A673 (cell line): ENCODE data around the gene MRNIP. TPM values are rescaled to one million over a fixed set of nuclear protein-coding genes. Genes with fewer than 3 reads are reported as not detected.

Experiments used
- BruUV-seq: library from RNA; stranded (reverse); fragments of 400-500 nt; replicated peaks from 2 replicates; lab custom pipeline; 2021; lab: Mats Ljungman, UMichigan
- CTCF ChIA-PET: fragments of 300-600 bp; sonication (Branson Sonifier 250); formaldehyde crosslinking; loops from one replicate; lab custom pipeline; 2022; ENCODE audit warnings: antibody characterized with exemption; lab: Charles Lee
- POLR2A ChIA-PET: fragments of 300-600 bp; sonication (Branson Sonifier 250); formaldehyde crosslinking; loops from one replicate; lab custom pipeline; 2022; ENCODE audit warnings: antibody characterized with exemption; ENCODE audit not compliant: low non-redundant PET; lab: Charles Lee
- DNase-seq: peaks from one replicate; pipeline ENCODE4 v3.0.0-alpha.2; 2015; ENCODE audit warnings: low spot score
- H3K27ac ChIP-seq: fragments of 200-600 bp; sonication (generic); 2 replicates; pipeline ENCODE4 v1.5.1; 2016; ENCODE audit warnings: mixed run types, low read depth, mild to moderate bottlenecking, mixed read lengths, antibody characterized with exemption, low read length; ENCODE audit not compliant: poor library complexity, severe bottlenecking
- H3K27me3 ChIP-seq: fragments of 200-600 bp; sonication (generic); replicated peaks from 2 replicates; pipeline ENCODE4 v1.6.1; 2017; ENCODE audit warnings: mixed run types, low read depth, mild to moderate bottlenecking, mixed read lengths, antibody characterized with exemption, low read length; ENCODE audit not compliant: insufficient read depth, poor library complexity
- H3K36me3 ChIP-seq: fragments of 200-600 bp; sonication (generic); 2 replicates; pipeline ENCODE4 v1.6.1; 2016; ENCODE audit warnings: mixed run types, mild to moderate bottlenecking, mixed read lengths, antibody characterized with exemption, low read length; ENCODE audit not compliant: insufficient read depth, poor library complexity, severe bottlenecking
- H3K4me1 ChIP-seq: fragments of 200-600 bp; sonication (generic); 2 replicates; pipeline ENCODE4 v1.6.1; 2017; ENCODE audit warnings: mixed run types, mild to moderate bottlenecking, mixed read lengths, antibody characterized with exemption, low read length; ENCODE audit not compliant: insufficient read depth, poor library complexity, severe bottlenecking
- H3K4me3 ChIP-seq: fragments of 200-600 bp; sonication (generic); 2 replicates; pipeline ENCODE4 v1.5.1; 2016; ENCODE audit warnings: low read depth, mixed run types, mild to moderate bottlenecking, mixed read lengths, low read length; ENCODE audit not compliant: poor library complexity, severe bottlenecking
- H3K9me3 ChIP-seq: fragments of 200-600 bp; sonication (generic); 2 replicates; pipeline ENCODE4 v1.6.1; 2016; ENCODE audit warnings: mixed run types, low read depth, mild to moderate bottlenecking, mixed read lengths, antibody characterized with exemption, low read length; ENCODE audit not compliant: poor library complexity, severe bottlenecking
- EZH2 ChIP-seq: fragments of 200-600 bp; sonication (generic); IDR thresholded peaks from 2 replicates; pipeline ENCODE4 v1.6.1; 2017; ENCODE audit warnings: borderline replicate concordance, low read depth, mild to moderate bottlenecking, mixed read lengths, antibody characterized with exemption, low read length; ENCODE audit not compliant: poor library complexity, severe bottlenecking
- intact Hi-C: fragments of 100-400 bp; cut with micrococcal nuclease; formaldehyde crosslinking; loops from one replicate; pipeline ENCODE4 v1.10.0; 2022; ENCODE audit not compliant: unreplicated experiment
- total RNA-seq: library from RNA; stranded (reverse); gene quantifications from 2 replicates; pipeline ENCODE4 v1.2.3, GENCODE V29; 2021
- TF ChIP-seq, protein P1 (sequence below): fragments of 300-800, 200-600 bp; sonication (generic); conservative IDR thresholded peaks from 2 replicates; pipeline ENCODE4 v1.5.1; 2017; ENCODE audit warnings: low read depth, mild to moderate bottlenecking, antibody characterized with exemption, low read length, moderate library complexity, mixed read lengths

Gene MRNIP
- total RNA-seq, 1 experiment from 2014 or later, result 31.3 TPM

DNA sequence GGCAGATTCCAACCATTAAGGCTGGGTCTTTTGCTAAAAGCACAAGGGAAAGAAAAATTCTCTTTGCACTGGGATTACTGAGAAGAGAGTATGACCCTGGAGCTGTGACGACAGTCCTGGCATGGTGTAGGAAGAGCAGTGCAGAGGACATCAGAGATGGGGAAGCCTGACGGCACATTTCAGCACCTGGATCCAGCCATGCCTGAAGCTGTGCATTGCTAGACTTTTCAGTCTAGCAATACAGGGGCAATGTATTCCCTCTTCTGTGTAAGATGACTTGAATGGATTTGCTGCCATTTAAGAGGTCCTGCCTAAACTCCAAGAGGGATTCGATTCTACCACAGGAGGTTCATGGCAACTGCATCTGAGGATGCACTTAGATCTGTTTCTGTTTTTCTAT, 12.3 kb upstream of the MRNIP start:
- peaks cover 11% of the 10 kb centered on the region for H3K36me3 ChIP-seq
- no peaks in the 10 kb centered on the region for H3K9me3 ChIP-seq
- H3K27me3 ChIP-seq, result no peaks in the 10 kb centered on the region
- H3K27ac ChIP-seq, result no peak overlapping the region
- no TSS peak for BruUV-seq
- CTCF ChIA-PET, result no interaction called here
- no peaks in the 10 kb centered on the region for H3K4me1 ChIP-seq
- TF ChIP-seq, protein P1, sequence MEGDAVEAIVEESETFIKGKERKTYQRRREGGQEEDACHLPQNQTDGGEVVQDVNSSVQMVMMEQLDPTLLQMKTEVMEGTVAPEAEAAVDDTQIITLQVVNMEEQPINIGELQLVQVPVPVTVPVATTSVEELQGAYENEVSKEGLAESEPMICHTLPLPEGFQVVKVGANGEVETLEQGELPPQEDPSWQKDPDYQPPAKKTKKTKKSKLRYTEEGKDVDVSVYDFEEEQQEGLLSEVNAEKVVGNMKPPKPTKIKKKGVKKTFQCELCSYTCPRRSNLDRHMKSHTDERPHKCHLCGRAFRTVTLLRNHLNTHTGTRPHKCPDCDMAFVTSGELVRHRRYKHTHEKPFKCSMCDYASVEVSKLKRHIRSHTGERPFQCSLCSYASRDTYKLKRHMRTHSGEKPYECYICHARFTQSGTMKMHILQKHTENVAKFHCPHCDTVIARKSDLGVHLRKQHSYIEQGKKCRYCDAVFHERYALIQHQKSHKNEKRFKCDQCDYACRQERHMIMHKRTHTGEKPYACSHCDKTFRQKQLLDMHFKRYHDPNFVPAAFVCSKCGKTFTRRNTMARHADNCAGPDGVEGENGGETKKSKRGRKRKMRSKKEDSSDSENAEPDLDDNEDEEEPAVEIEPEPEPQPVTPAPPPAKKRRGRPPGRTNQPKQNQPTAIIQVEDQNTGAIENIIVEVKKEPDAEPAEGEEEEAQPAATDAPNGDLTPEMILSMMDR, result no peak
- no peak for TF ChIP-seq EZH2
- H3K4me3 ChIP-seq, result no peak overlapping the region
- intact Hi-C loops, result no loop called here
- POLR2A ChIA-PET, result no interaction called here
- no peak for DNase-seq

- ChIA-PET POLR2A (no interaction called here), CTCF (no interaction called here)
- Histone ChIP-seq H3K36me3 (peaks cover 11% of the 10 kb centered on the region), H3K27ac (no peak overlapping the region), H3K9me3 (no peaks in the 10 kb centered on the region), H3K4me1 (no peaks in the 10 kb centered on the region), H3K4me3 (no peak overlapping the region), H3K27me3 (no peaks in the 10 kb centered on the region)
- no TSS peak for BruUV-seq
- no peak for TF ChIP-seq EZH2
- TF ChIP-seq, protein P1, result no peak; the same call in 1 of the 2 replicates
- intact Hi-C loops, result no loop called here
- DNase-seq, result peak; percentile 41
Measured at GRCh38 chr5:179870403-179870903, 11.8 kb upstream of the MRNIP start.

DNA sequence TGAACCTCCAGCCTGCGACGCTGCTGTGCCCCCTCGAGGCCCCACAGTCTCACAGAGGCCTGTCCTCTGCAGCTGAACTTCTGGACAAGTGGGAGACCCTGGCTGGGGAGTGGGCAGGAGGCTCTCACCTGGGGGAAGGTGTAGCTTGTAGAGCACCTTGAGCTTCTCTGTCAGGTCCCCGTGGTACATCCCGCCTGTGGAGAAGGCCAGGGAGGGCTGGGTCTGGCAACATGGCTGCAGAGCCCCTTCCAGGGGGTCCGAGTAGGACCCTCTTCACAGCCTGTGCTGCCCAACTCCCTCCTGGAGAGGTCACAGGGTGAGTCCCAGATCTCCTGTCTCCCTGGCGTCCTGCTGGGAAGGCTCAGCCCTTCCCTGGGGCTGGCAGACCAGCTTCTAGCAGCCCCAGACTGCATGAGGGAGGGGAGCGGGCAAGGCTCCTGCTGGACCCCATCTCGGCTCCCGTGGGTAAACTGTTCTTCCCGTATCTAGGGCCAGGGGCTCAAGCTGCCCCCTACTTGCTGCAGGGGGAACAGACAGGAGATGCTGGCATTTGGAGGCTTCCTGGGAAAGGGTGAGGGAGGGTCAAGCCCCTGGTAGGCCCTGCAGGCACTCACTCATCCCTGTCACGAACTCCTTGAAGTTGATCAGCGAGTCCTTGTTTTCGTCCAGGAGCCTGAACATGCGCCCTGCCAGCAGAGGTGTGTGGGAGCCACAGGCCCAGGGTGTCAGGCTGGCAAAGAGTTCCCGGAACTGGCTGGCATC, 11.2 kb upstream of the MRNIP start:
- H3K36me3 ChIP-seq, result peaks cover 11% of the 10 kb centered on the region
- no peak overlapping the region for H3K4me3 ChIP-seq
- no TSS peak for BruUV-seq
- POLR2A ChIA-PET, result no interaction called here
- H3K4me1 ChIP-seq, result no peaks in the 10 kb centered on the region
- DNase-seq, result no peak
- CTCF ChIA-PET, result no interaction called here
- intact Hi-C loops, result no loop called here
- no peaks in the 10 kb centered on the region for H3K27me3 ChIP-seq
- TF ChIP-seq, protein P1, result no peak
- no peak for TF ChIP-seq EZH2
- H3K27ac ChIP-seq, result no peak overlapping the region
- no peaks in the 10 kb centered on the region for H3K9me3 ChIP-seq
